IMR-90 (cell line): Measurements from ENCODE around the gene ODF2. TPM values are rescaled to one million over a fixed set of nuclear protein-coding genes. Genes with fewer than 3 reads are reported as not detected.

Experiments used
- ATAC-seq: fragments of 200-7000 bp; cut with Tn5 transposase; 2 replicates; pipeline ENCODE4 v1.9.1; 2020; ENCODE audit warnings: low read depth, mild to moderate bottlenecking, moderate library complexity
- BruUV-seq: library from RNA; stranded (reverse); fragments of 400-500 nt; replicated peaks from 2 replicates; lab custom pipeline; 2021; lab: Mats Ljungman, UMichigan
- CTCF ChIA-PET: fragments of 300-600 bp; formaldehyde crosslinking; extraction: SDS; loops from one replicate; lab custom pipeline; 2021; ENCODE audit warnings: antibody characterized with exemption; lab: Yijun Ruan, JAX
- POLR2A ChIA-PET: fragments of 300-600 bp; sonication (Branson Sonifier 250); formaldehyde crosslinking; loops from one replicate; lab custom pipeline; 2022; ENCODE audit warnings: antibody characterized with exemption; ENCODE audit not compliant: unreplicated experiment; lab: Charles Lee
- DNase-seq: peaks from one replicate; pipeline ENCODE4 v3.0.0; 2013
- H2AFZ ChIP-seq: replicated peaks from 2 replicates; pipeline ENCODE3; 2013; ENCODE audit warnings: low read length, mild to moderate bottlenecking; ENCODE audit not compliant: poor library complexity
- H2AK5ac ChIP-seq: 2 replicates; pipeline ENCODE4 v1.6.1; 2013; ENCODE audit warnings: low read depth, low read length, inconsistent platforms
- H2AK9ac ChIP-seq: replicated peaks from 2 replicates; pipeline ENCODE3; 2013; ENCODE audit warnings: mild to moderate bottlenecking, low read depth, low read length, moderate library complexity; ENCODE audit not compliant: poor library complexity
- H2BK120ac ChIP-seq: 2 replicates; pipeline ENCODE4 v1.6.1; 2013; ENCODE audit warnings: low read depth, low read length, inconsistent platforms
- H2BK15ac ChIP-seq: 3 replicates; pipeline ENCODE4 v1.6.1; 2013; ENCODE audit warnings: low read depth, low read length, inconsistent platforms
- H2BK20ac ChIP-seq: 2 replicates; pipeline ENCODE4 v1.6.1; 2013; ENCODE audit warnings: low read depth, mild to moderate bottlenecking, inconsistent platforms, low read length, moderate library complexity
- H2BK5ac ChIP-seq: 2 replicates; pipeline ENCODE4 v1.6.1; 2013; ENCODE audit warnings: mild to moderate bottlenecking, low read depth, low read length, inconsistent platforms; ENCODE audit not compliant: poor library complexity, severe bottlenecking
- H3K14ac ChIP-seq: replicated peaks from 2 replicates; pipeline ENCODE4 v1.6.1; 2013; ENCODE audit warnings: low read depth, low read length, inconsistent platforms
- H3K18ac ChIP-seq: 2 replicates; pipeline ENCODE4 v1.6.1; 2013; ENCODE audit warnings: low read depth, low read length, control low read depth
- H3K23ac ChIP-seq: 2 replicates; pipeline ENCODE4 v1.6.1; 2013; ENCODE audit warnings: low read depth, low read length, inconsistent platforms
- H3K27ac ChIP-seq: 2 replicates; pipeline ENCODE4 v1.5.1; 2013; ENCODE audit warnings: mild to moderate bottlenecking, control low read depth, low read length; ENCODE audit not compliant: insufficient read depth
- H3K27me3 ChIP-seq: 2 replicates; pipeline ENCODE4 v1.6.1; 2013; ENCODE audit warnings: low read length; ENCODE audit not compliant: control insufficient read depth, insufficient read depth
- H3K36me3 ChIP-seq: 2 replicates; pipeline ENCODE4 v1.6.1; 2013; ENCODE audit warnings: low read length, mixed read lengths; ENCODE audit not compliant: control insufficient read depth, insufficient read depth
- H3K4ac ChIP-seq: 2 replicates; pipeline ENCODE4 v1.6.1; 2013; ENCODE audit warnings: low read depth, low read length, inconsistent platforms
- H3K4me1 ChIP-seq: 2 replicates; pipeline ENCODE4 v1.6.1; 2013; ENCODE audit warnings: low read length, mixed read lengths; ENCODE audit not compliant: control insufficient read depth, insufficient read depth
- H3K4me2 ChIP-seq: 2 replicates; pipeline ENCODE4 v1.6.1; 2013; ENCODE audit warnings: low read depth, mild to moderate bottlenecking, control low read depth, low read length, moderate library complexity
- H3K4me3 ChIP-seq: 2 replicates; pipeline ENCODE4 v1.5.1; 2013; ENCODE audit warnings: low read depth, mild to moderate bottlenecking, control low read depth, low read length, moderate library complexity; ENCODE audit not compliant: insufficient read depth
- H3K56ac ChIP-seq: 2 replicates; pipeline ENCODE4 v1.6.1; 2013; ENCODE audit warnings: low read length, inconsistent platforms; ENCODE audit not compliant: insufficient read depth; ENCODE audit errors: extremely low read depth
- H3K79me1 ChIP-seq, 2 experiments: 2 replicates each; pipeline ENCODE4 v1.6.1; 2013; ENCODE audit warnings: low read length in 2 of 2, inconsistent platforms in 1 of 2, low read depth in 1 of 2
- H3K9ac ChIP-seq: 2 replicates; pipeline ENCODE4 v1.6.1; 2013; ENCODE audit warnings: low read depth, low read length, control low read depth
- H3K9me1 ChIP-seq: 2 replicates; pipeline ENCODE4 v1.6.1; 2013; ENCODE audit warnings: low read length, inconsistent platforms; ENCODE audit not compliant: insufficient read depth
- H3K9me3 ChIP-seq: 2 replicates; pipeline ENCODE4 v1.6.1; 2013; ENCODE audit warnings: low read length; ENCODE audit not compliant: control insufficient read depth, insufficient read depth
- H4K20me1 ChIP-seq: 2 replicates; pipeline ENCODE4 v1.6.1; 2013; ENCODE audit warnings: low read length, inconsistent platforms; ENCODE audit not compliant: insufficient read depth
- H4K5ac ChIP-seq: 2 replicates; pipeline ENCODE4 v1.6.1; 2013; ENCODE audit warnings: mild to moderate bottlenecking, low read depth, low read length, control low read depth
- H4K8ac ChIP-seq, 2 experiments: 2 replicates each; pipeline ENCODE4 v1.6.1; 2013; ENCODE audit warnings: low read depth in 2 of 2, low read length in 2 of 2, control low read depth in 1 of 2, inconsistent platforms in 1 of 2
- H4K91ac ChIP-seq: 2 replicates; pipeline ENCODE4 v1.6.1; 2013; ENCODE audit warnings: low read depth, low read length, inconsistent platforms; ENCODE audit not compliant: insufficient read depth
- BHLHE40 ChIP-seq: fragments of 150-350 bp; IDR thresholded peaks from 2 replicates; pipeline ENCODE4 v1.6.1; 2016; ENCODE audit warnings: mild to moderate bottlenecking, low read depth, low read length
- CEBPB ChIP-seq: IDR thresholded peaks from 2 replicates; pipeline ENCODE4 v1.6.1; 2012; ENCODE audit warnings: low read depth, low read length, improper control_type of control experiment
- CHD1 ChIP-seq: IDR thresholded peaks from 2 replicates; pipeline ENCODE4 v1.6.1; 2012; ENCODE audit warnings: low read depth, low read length, improper control_type of control experiment
- CTCF ChIP-seq: conservative IDR thresholded peaks from 2 replicates; pipeline ENCODE4 v1.5.1; 2012; ENCODE audit warnings: mild to moderate bottlenecking, low read depth, low read length, improper control_type of control experiment
- FOS ChIP-seq: fragments of 150-350 bp; IDR thresholded peaks from 2 replicates; pipeline ENCODE4 v1.6.1; 2016; ENCODE audit warnings: low read depth, low read length
- MAFK ChIP-seq: IDR thresholded peaks from 2 replicates; pipeline ENCODE4 v1.6.1; 2012; ENCODE audit warnings: low read depth, low read length, improper control_type of control experiment
- MXI1 ChIP-seq: IDR thresholded peaks from 2 replicates; pipeline ENCODE4 v1.6.1; 2012; ENCODE audit warnings: low read depth, mild to moderate bottlenecking, low read length, moderate library complexity, borderline replicate concordance
- NFE2L2 ChIP-seq: fragments of 150-350 bp; IDR thresholded peaks from 2 replicates; pipeline ENCODE4 v1.6.1; 2016; ENCODE audit warnings: low read depth, mild to moderate bottlenecking, low read length
- POLR2A ChIP-seq: IDR thresholded peaks from 2 replicates; pipeline ENCODE4 v1.6.1; 2012; ENCODE audit warnings: mild to moderate bottlenecking, low read depth, low read length
- RAD21 ChIP-seq: IDR thresholded peaks from 2 replicates; pipeline ENCODE4 v1.6.1; 2012; ENCODE audit warnings: low read length, improper control_type of control experiment
- RCOR1 ChIP-seq: IDR thresholded peaks from 2 replicates; pipeline ENCODE4 v1.6.1; 2012; ENCODE audit warnings: mild to moderate bottlenecking, low read length, improper control_type of control experiment; ENCODE audit not compliant: insufficient replicate concordance
- RFX5 ChIP-seq: IDR thresholded peaks from 2 replicates; pipeline ENCODE4 v1.8.0; 2012; ENCODE audit warnings: low read depth, mild to moderate bottlenecking, low read length, moderate library complexity
- SMC3 ChIP-seq: fragments of 150-350 bp; IDR thresholded peaks from 2 replicates; pipeline ENCODE4 v1.6.1; 2016; ENCODE audit warnings: low read depth, mild to moderate bottlenecking, antibody characterized with exemption, low read length, moderate library complexity
- USF2 ChIP-seq: fragments of 150-350 bp; IDR thresholded peaks from 2 replicates; pipeline ENCODE4 v1.6.1; 2017; ENCODE audit warnings: mild to moderate bottlenecking, antibody characterized with exemption, low read length, low read depth
- WGBS, 2 experiments: methylation state at CpG; one replicate each; pipeline versions ENCODE4 v1.1.5 to v1.1.7; 2013; ENCODE audit warnings: missing lambda C conversion rate in 2 of 2; ENCODE audit not compliant: insufficient read length in 1 of 2; ENCODE audit errors: extremely low coverage in 2 of 2; 5-methylcytosine and 5-hydroxymethylcytosine counted together
- dilution Hi-C: fragments of 300-500 bp; cut with HindIII; formaldehyde crosslinking; loops from one replicate; pipeline ENCODE4 v1.14.3; 2018; ENCODE audit warnings: low sequenced_read_pairs; ENCODE audit not compliant: unreplicated experiment
- in situ Hi-C: fragments of 300-500 bp; cut with MboI; formaldehyde crosslinking; loops from 3 replicates; pipeline ENCODE4 v1.14.3; 2019; ENCODE audit warnings: low sequenced_read_pairs, inconsistent platforms, mixed read lengths
- intact Hi-C: fragments of 100-400 bp; cut with micrococcal nuclease; formaldehyde crosslinking; loops from 2 replicates; pipeline ENCODE4 v1.10.0; 2022
- polyA plus RNA-seq, 3 experiments: library from polyadenylated mRNA; depleted of rRNA; stranded (reverse); fragments of >200 nt; gene quantifications; 2 replicates each; pipeline ENCODE4 v1.2.3, GENCODE V29; 2012; ENCODE audit warnings: low replicate concordance in 1 of 3
- total RNA-seq: library from RNA; depleted of rRNA; stranded (reverse); fragments of >200 nt; gene quantifications from 2 replicates; pipeline ENCODE4 v1.2.3, GENCODE V29; 2012

ODF2 gene
- total and polyA plus RNA-seq, 2 of the 4 experiments (the other 2 are of a cell fraction), result 40.2 to 46.4 TPM

- Histone ChIP-seq H2BK120ac (0 out of 2 replicates have a peak within 1 kb of the TSS, but pooled peaks have one; percentile 59), H3K23ac (peak within 1 kb of the TSS; percentile 88), H3K56ac (peak within 1 kb of the TSS; percentile 75), H2BK5ac (peak within 1 kb of the TSS; percentile 80), H2AFZ (peak within 1 kb of the TSS; percentile 98), H3K14ac (peak within 1 kb of the TSS; percentile 98), H3K4me2 (peak within 1 kb of the TSS; percentile 95), H3K9me3 (no peaks in the 10 kb centered on the region), H3K27ac (peak within 1 kb of the TSS; percentile 68), H3K27me3 (no peaks in the 10 kb centered on the region), H4K5ac (peak within 1 kb of the TSS; percentile 70; the same call in 1 of the 2 replicates), H3K36me3 (peaks cover 15% of the 10 kb centered on the region), H2BK20ac (peak within 1 kb of the TSS; percentile 42; the same call in 1 of the 2 replicates), H3K79me1 (peaks cover 25 to 34% of the 10 kb centered on the region in 2 experiments), H3K4ac (peak within 1 kb of the TSS; percentile 90), H3K4me1 (peaks cover 4% of the 10 kb centered on the region), H4K8ac (peak within 1 kb of the TSS; percentile 49 to 96), H2BK15ac (no peak within 1 kb of the TSS), H3K4me3 (peak within 1 kb of the TSS; percentile 84), H4K91ac (peak within 1 kb of the TSS; percentile 84), H3K18ac (peak within 1 kb of the TSS; percentile 75; the same call in 1 of the 2 replicates), H2AK5ac (0 out of 2 replicates have a peak within 1 kb of the TSS, but pooled peaks have one; percentile 44), H3K9ac (peak within 1 kb of the TSS; percentile 86), H3K9me1 (peaks cover 10% of the 10 kb centered on the region), H2AK9ac (peak within 1 kb of the TSS; percentile 78), H4K20me1 (no peaks in the 10 kb centered on the region)
- peak; percentile 86 for DNase-seq
- intact Hi-C loops (loop anchor here (2.0 kb wide), 1 partner anchor 54 kb away; no protein-coding TSS in a partner anchor), in situ Hi-C loops (no loop called here), dilution Hi-C loops (no loop called here)
- ATAC-seq, result peak; percentile 98
- BruUV-seq, result TSS peak; percentile 23
- CTCF ChIA-PET, result no interaction called here
- POLR2A ChIA-PET, result no interaction called here
- 1% methylated on average over 47 of the region's 64 CpGs; no CpG with 5 or more reads in 1 of the 2 experiments for WGBS, 2 experiments
- TF ChIP-seq CHD1 (no peak), CTCF (no peak), BHLHE40 (peak; percentile 82), MXI1 (peak; percentile 58; the same call in 1 of the 2 replicates), RFX5 (no peak), NFE2L2 (no peak), RCOR1 (no peak), POLR2A (peak; percentile 75), FOS (no peak), SMC3 (no peak), CEBPB (no peak), USF2 (no peak), MAFK (no peak), RAD21 (no peak)
Measured at GRCh38 chr9:128504485-128505413, 48.9 kb downstream of the ODF2 start, which contains the start of gene GLE1. GLE1 (plus strand) TSS chr9:128504719; CDS start chr9:128504806, 87 bp downstream.
